Measurements from ENCODE around the gene PRR22. TPM values are rescaled to one million over a fixed set of nuclear protein-coding genes. Genes with fewer than 3 reads are reported as not detected.

The PRR22 gene
- total RNA-seq, 1 experiment from 2014 or later = 8.1 TPM

DNA sequence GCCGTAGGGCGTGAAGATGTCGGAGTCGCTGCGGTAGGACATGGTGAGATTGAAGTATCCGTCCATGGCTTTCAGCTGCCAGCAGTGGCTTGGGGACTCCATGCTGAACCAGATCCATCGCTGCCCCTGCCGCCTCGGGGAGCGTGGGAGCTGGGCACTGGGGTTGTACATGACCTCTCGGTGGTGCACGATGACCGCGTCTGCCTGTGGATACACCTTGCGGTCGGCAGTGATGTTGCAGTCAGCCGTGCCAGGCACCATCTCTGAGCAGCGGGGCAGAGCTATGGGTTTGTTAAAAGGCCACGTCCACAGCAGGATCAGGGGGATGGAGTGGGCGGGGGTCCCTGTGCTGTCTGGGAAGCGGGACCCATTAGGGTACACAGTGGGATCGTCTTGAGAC, 47.5 kb upstream of the PRR22 start:
- H3K79me2 ChIP-seq (ENCODE audit: insufficient read depth, low read length) = no peaks in the 10 kb centered on the region
- H3K27ac ChIP-seq (ENCODE audit: insufficient read length, low read depth, low read length) = no peak overlapping the region
- no peak for DNase-seq
- no peak overlapping the region for H2BK20ac ChIP-seq (ENCODE audit: low read depth, low read length, poor library complexity, severe bottlenecking)
- no peak overlapping the region for H4K91ac ChIP-seq (ENCODE audit: insufficient read length, low read depth, low read length)
- H3K4me3 Mint-ChIP-seq = no peak overlapping the region
- no peaks in the 10 kb centered on the region for H3K79me1 ChIP-seq (ENCODE audit: insufficient read depth, low read depth, low read length, poor library complexity, severe bottlenecking)
- H3K56ac ChIP-seq (ENCODE audit: insufficient read length, low read depth, low read length) = no peak overlapping the region
- H3K4ac ChIP-seq (ENCODE audit: low read depth, low read length) = no peak overlapping the region
- no peak for TF ChIP-seq CTCF (conservative IDR thresholded peaks at IDR 0.05)
- H3T11ph ChIP-seq (ENCODE audit: low read length) = no peak overlapping the region
- no peak overlapping the region for H2BK120ac ChIP-seq (ENCODE audit: low read depth, low read length, poor library complexity, severe bottlenecking)
- no peak overlapping the region for H3K14ac ChIP-seq (ENCODE audit: insufficient read depth, low read length)
- H4K5ac ChIP-seq (ENCODE audit: insufficient read length, low read depth, low read length) = no peak overlapping the region
- no peak overlapping the region for H3K9ac ChIP-seq (ENCODE audit: extremely low read depth, insufficient read length, low read length)
- peaks cover 12% of the 10 kb centered on the region for H3K23me2 ChIP-seq (ENCODE audit: insufficient read length, low read depth, low read length, poor library complexity, severe bottlenecking)
- no CpG with 5 or more reads among the region's 22 CpGs for WGBS (ENCODE audit: extremely low coverage, insufficient read length, low lambda C conversion rate)
- no peak overlapping the region for H3K18ac ChIP-seq (ENCODE audit: insufficient read length, low read depth, low read length)
- H2AK5ac ChIP-seq (ENCODE audit: insufficient read length, low read length) = no peak overlapping the region
- H2BK15ac ChIP-seq (ENCODE audit: low read depth, low read length) = no peak overlapping the region
- H2BK12ac ChIP-seq (ENCODE audit: insufficient read length, low read depth, low read length) = no peak overlapping the region
- peaks cover 1 to 6% of the 10 kb centered on the region in 2 experiments; a peak in 2 of 4 replicates for H3K4me1 Mint-ChIP-seq
- H3K23ac ChIP-seq (ENCODE audit: insufficient read length, low read depth, low read length) = no peak overlapping the region
- H3K4me1 ChIP-seq (ENCODE audit: insufficient read depth, low read length) = no peaks in the 10 kb centered on the region
- no peak overlapping the region for H2AFZ ChIP-seq (ENCODE audit: low read length)
- no peaks in the 10 kb centered on the region for H4K20me1 ChIP-seq (ENCODE audit: control insufficient read depth, insufficient read depth, insufficient read length)
- no peaks in the 10 kb centered on the region for H3K27me3 ChIP-seq (ENCODE audit: insufficient read depth, low read length)
- H3K36me3 Mint-ChIP-seq (ENCODE audit: insufficient read depth in 1 of 3, low read depth in 3 of 3) = no peaks in the 10 kb centered on the region
- H3K27me3 Mint-ChIP-seq (ENCODE audit: low read depth) = peaks cover 46% of the 10 kb centered on the region
- H4K8ac ChIP-seq (replicated peaks; ENCODE audit: insufficient read length, low read depth, low read length) = no peak overlapping the region
- H2BK5ac ChIP-seq (ENCODE audit: insufficient read length, low read length) = no peak overlapping the region
- H3K9me3 Mint-ChIP-seq = no peaks in the 10 kb centered on the region; a peak in 2 of 5 replicates
- no peaks in the 10 kb centered on the region for H3K9me3 ChIP-seq (ENCODE audit: control insufficient read depth, low read depth, low read length)
- H3K27ac Mint-ChIP-seq = no peak overlapping the region; a peak in 1 of 7 replicates
- H3K4me2 ChIP-seq (ENCODE audit: insufficient read depth, insufficient read length, low read length) = no peak overlapping the region

All from H9 (cell line).